A549 (cell line): ENCODE measurements around the gene ZDHHC17.

ENCODE experiments used
- CHD4 ChIP-seq: fragments of 200-600 bp; sonication (generic); IDR thresholded peaks from 2 replicates; pipeline ENCODE4 v1.6.1; 2016; ENCODE audit warnings: antibody characterized with exemption, mild to moderate bottlenecking, borderline replicate concordance
- POLR2A ChIP-seq: IDR thresholded peaks from 2 replicates; pipeline ENCODE4 v1.6.1; 2012; ENCODE audit warnings: mild to moderate bottlenecking, low read length

DNA sequence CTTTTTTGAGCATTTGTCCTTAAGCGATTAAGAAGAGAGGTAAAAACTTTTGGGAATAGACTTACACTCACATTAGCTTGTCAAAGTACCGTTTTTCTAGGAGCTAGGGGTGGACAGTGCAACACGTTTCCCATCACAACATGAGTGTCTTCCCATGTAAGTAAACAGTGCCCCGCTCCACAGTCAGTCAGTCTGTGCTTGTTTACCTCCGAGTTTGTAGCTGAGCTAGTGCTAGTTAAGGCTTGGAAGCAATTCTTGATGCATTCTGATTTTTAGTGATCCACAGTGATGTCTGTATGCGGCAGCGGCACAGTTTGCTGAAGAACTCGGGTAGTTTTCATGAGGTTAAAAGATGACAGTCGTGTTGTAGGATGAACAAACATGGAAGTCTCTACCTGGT lies 941 bp downstream of the ZDHHC17 start:
- no peak for TF ChIP-seq POLR2A
- no peak for TF ChIP-seq CHD4
